ENCODE results near the gene BMPER.

The BMPER gene

DNA sequence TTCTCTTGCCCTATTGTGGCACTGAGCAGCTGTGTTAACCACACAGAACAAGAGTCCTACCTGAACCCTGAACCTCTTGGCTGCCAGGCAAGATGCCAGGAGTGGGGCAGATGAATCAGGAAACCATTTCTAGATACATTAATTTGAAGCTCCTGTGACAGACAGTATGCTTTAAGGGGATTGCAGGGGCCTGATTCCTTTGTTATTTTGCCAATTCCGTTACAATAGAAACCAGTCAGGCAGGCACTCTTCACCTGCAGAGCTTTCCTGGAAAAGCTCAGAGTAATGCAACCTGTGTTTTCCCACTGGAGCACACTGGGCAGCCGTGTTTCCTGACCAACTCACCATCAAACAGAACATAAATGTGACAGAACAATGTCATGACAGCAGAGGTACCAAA lies 233.1 kb downstream of the BMPER start:
- no peaks in the 10 kb centered on the region for H3K27me3 ChIP-seq (ENCODE audit: low read length)
- no peak overlapping the region for H3K4me2 ChIP-seq (ENCODE audit: low read depth, low read length, poor library complexity, severe bottlenecking)
- no peak overlapping the region for H3K4me3 ChIP-seq (ENCODE audit: insufficient read depth, low read length, poor library complexity, severe bottlenecking)
- H3K9me3 ChIP-seq (ENCODE audit: insufficient read depth, low read length): no peaks in the 10 kb centered on the region
- no peaks in the 10 kb centered on the region for H3K79me2 ChIP-seq (ENCODE audit: insufficient read depth, low read length)
- H3K36me3 ChIP-seq (ENCODE audit: low read length): no peaks in the 10 kb centered on the region
- no peak overlapping the region for H2AFZ ChIP-seq (ENCODE audit: low read depth, low read length, severe bottlenecking)
- no peaks in the 10 kb centered on the region for H4K20me1 ChIP-seq (ENCODE audit: low read depth, low read length)
- no peaks in the 10 kb centered on the region for H3K9me2 ChIP-seq (replicated peaks; ENCODE audit: insufficient read depth, low read length)
- TF ChIP-seq, protein P1, sequence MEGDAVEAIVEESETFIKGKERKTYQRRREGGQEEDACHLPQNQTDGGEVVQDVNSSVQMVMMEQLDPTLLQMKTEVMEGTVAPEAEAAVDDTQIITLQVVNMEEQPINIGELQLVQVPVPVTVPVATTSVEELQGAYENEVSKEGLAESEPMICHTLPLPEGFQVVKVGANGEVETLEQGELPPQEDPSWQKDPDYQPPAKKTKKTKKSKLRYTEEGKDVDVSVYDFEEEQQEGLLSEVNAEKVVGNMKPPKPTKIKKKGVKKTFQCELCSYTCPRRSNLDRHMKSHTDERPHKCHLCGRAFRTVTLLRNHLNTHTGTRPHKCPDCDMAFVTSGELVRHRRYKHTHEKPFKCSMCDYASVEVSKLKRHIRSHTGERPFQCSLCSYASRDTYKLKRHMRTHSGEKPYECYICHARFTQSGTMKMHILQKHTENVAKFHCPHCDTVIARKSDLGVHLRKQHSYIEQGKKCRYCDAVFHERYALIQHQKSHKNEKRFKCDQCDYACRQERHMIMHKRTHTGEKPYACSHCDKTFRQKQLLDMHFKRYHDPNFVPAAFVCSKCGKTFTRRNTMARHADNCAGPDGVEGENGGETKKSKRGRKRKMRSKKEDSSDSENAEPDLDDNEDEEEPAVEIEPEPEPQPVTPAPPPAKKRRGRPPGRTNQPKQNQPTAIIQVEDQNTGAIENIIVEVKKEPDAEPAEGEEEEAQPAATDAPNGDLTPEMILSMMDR (IDR thresholded peaks at IDR 0.05; ENCODE audit: insufficient read depth, low read length, poor library complexity, severe bottlenecking): no peak
- TF ChIP-seq EZH2phosphoT487 (conservative IDR thresholded peaks at IDR 0.05; ENCODE audit: low read length): no peak
- no peak overlapping the region for H3K27ac ChIP-seq (ENCODE audit: low read depth, low read length)
- H3F3A ChIP-seq (ENCODE audit: insufficient read depth): no peaks in the 10 kb centered on the region
- H3K9ac ChIP-seq (ENCODE audit: low read length): no peak overlapping the region

DNA sequence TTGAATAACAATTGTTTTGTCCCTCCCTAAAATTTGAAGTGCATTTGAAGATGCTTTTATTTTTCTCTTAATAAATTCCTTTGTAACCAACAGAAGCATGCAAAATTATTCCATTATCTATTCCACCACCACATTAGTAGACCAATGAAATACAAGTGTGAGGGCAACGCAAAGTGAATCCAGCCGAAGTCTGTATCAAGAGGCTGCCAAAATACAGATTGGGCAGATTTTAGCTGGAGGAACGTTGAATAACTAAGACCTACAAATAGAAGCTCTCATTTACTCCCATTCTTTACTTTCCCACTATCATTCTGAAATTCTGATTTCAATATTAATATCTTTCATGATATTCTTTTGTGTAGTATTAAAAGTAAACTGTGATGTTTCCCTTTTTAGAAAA lies 233.7 kb downstream of the BMPER start:
- Histone ChIP-seq H3K27ac (ENCODE audit: low read depth, low read length) (no peak overlapping the region), H2AFZ (ENCODE audit: low read depth, low read length, severe bottlenecking) (no peak overlapping the region), H4K20me1 (ENCODE audit: low read depth, low read length) (no peaks in the 10 kb centered on the region), H3K9me2 (replicated peaks; ENCODE audit: insufficient read depth, low read length) (no peaks in the 10 kb centered on the region), H3K79me2 (ENCODE audit: insufficient read depth, low read length) (no peaks in the 10 kb centered on the region), H3K9me3 (ENCODE audit: insufficient read depth, low read length) (no peaks in the 10 kb centered on the region), H3K4me3 (ENCODE audit: insufficient read depth, low read length, poor library complexity, severe bottlenecking) (no peak overlapping the region), H3F3A (ENCODE audit: insufficient read depth) (no peaks in the 10 kb centered on the region), H3K9ac (ENCODE audit: low read length) (no peak overlapping the region), H3K36me3 (ENCODE audit: low read length) (no peaks in the 10 kb centered on the region), H3K27me3 (ENCODE audit: low read length) (no peaks in the 10 kb centered on the region), H3K4me2 (ENCODE audit: low read depth, low read length, poor library complexity, severe bottlenecking) (no peak overlapping the region)
- no peak for TF ChIP-seq EZH2phosphoT487 (conservative IDR thresholded peaks at IDR 0.05; ENCODE audit: low read length)

DNA sequence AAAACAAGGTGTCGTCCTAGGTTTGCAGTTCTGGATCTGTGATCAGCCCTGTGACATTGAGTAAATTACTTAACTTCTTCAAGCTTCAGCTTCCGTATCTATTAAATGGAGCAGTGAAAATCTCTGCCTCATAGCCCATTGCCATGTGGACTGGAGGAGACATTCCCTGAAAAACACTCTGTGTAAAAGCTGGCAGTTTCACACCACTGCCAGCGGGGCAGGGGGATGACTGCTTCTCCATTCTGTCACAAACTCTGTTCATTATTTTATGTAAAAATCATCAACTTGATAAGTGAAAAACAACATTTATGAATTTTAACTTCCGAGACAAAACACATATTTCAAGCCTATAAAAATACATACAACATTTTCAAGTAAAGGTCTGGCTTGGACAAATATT lies 234.7 kb downstream of the BMPER start:
- Histone ChIP-seq H3K27me3 (ENCODE audit: low read length) (no peaks in the 10 kb centered on the region), H3K4me3 (ENCODE audit: insufficient read depth, low read length, poor library complexity, severe bottlenecking) (no peak overlapping the region), H3F3A (ENCODE audit: insufficient read depth) (no peaks in the 10 kb centered on the region), H3K9me2 (replicated peaks; ENCODE audit: insufficient read depth, low read length) (no peaks in the 10 kb centered on the region), H3K27ac (ENCODE audit: low read depth, low read length) (no peak overlapping the region), H3K79me2 (ENCODE audit: insufficient read depth, low read length) (no peaks in the 10 kb centered on the region), H3K36me3 (ENCODE audit: low read length) (no peaks in the 10 kb centered on the region), H2AFZ (ENCODE audit: low read depth, low read length, severe bottlenecking) (no peak overlapping the region), H3K4me2 (ENCODE audit: low read depth, low read length, poor library complexity, severe bottlenecking) (no peak overlapping the region), H3K9ac (ENCODE audit: low read length) (no peak overlapping the region), H4K20me1 (ENCODE audit: low read depth, low read length) (no peaks in the 10 kb centered on the region), H3K9me3 (ENCODE audit: insufficient read depth, low read length) (no peaks in the 10 kb centered on the region)
- no peak for TF ChIP-seq EZH2phosphoT487 (conservative IDR thresholded peaks at IDR 0.05; ENCODE audit: low read length)
- TF ChIP-seq, protein P1 (IDR thresholded peaks at IDR 0.05; ENCODE audit: insufficient read depth, low read length, poor library complexity, severe bottlenecking): no peak

DNA sequence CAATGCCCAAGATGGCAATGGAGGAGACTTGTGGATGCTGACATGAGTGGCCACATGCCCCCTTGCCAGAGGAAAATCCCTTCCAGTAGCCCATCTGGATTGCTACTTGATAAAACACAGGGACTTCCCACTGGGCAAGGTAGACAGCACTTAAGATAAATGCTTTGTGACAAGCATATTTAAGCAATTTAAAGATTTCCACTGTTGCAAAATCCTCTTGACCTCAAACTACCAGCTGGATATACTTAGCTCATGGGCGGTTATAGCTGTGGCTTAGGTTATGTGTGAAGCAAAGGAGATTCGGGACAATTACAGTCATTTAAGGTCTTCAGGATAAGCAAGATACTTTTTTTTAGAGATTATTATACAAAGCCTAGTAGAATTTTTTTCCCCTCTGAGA lies 238.1 kb downstream of the BMPER start:
- no peaks in the 10 kb centered on the region for H3K27me3 ChIP-seq (ENCODE audit: low read length)

More for the DNA sequence above, 238.1 kb downstream of the BMPER start:
- H3K9me3 ChIP-seq (ENCODE audit: insufficient read depth, low read length): no peaks in the 10 kb centered on the region
- H3F3A ChIP-seq (ENCODE audit: insufficient read depth): no peaks in the 10 kb centered on the region
- TF ChIP-seq, protein P1 (IDR thresholded peaks at IDR 0.05; ENCODE audit: insufficient read depth, low read length, poor library complexity, severe bottlenecking): no peak
- no peak for TF ChIP-seq EZH2phosphoT487 (conservative IDR thresholded peaks at IDR 0.05; ENCODE audit: low read length)
- no peak overlapping the region for H3K9ac ChIP-seq (ENCODE audit: low read length)
- no peak overlapping the region for H3K27ac ChIP-seq (ENCODE audit: low read depth, low read length)
- no peak overlapping the region for H2AFZ ChIP-seq (ENCODE audit: low read depth, low read length, severe bottlenecking)
- H3K4me3 ChIP-seq (ENCODE audit: insufficient read depth, low read length, poor library complexity, severe bottlenecking): no peak overlapping the region
- no peaks in the 10 kb centered on the region for H4K20me1 ChIP-seq (ENCODE audit: low read depth, low read length)
- no peaks in the 10 kb centered on the region for H3K9me2 ChIP-seq (replicated peaks; ENCODE audit: insufficient read depth, low read length)
- no peaks in the 10 kb centered on the region for H3K36me3 ChIP-seq (ENCODE audit: low read length)
- no peaks in the 10 kb centered on the region for H3K79me2 ChIP-seq (ENCODE audit: insufficient read depth, low read length)
- no peak overlapping the region for H3K4me2 ChIP-seq (ENCODE audit: low read depth, low read length, poor library complexity, severe bottlenecking)
